Measurements from ENCODE around the gene MGRN1. TPM values are rescaled to one million over a fixed set of nuclear protein-coding genes. Genes with fewer than 3 reads are reported as not detected.

The MGRN1 gene
- total and polyA plus RNA-seq, 2 of the 13 experiments (the other 11 are each of a cell fraction or from before 2014, with no cell fraction given) = 11.9 to 12.6 TPM

DNA sequence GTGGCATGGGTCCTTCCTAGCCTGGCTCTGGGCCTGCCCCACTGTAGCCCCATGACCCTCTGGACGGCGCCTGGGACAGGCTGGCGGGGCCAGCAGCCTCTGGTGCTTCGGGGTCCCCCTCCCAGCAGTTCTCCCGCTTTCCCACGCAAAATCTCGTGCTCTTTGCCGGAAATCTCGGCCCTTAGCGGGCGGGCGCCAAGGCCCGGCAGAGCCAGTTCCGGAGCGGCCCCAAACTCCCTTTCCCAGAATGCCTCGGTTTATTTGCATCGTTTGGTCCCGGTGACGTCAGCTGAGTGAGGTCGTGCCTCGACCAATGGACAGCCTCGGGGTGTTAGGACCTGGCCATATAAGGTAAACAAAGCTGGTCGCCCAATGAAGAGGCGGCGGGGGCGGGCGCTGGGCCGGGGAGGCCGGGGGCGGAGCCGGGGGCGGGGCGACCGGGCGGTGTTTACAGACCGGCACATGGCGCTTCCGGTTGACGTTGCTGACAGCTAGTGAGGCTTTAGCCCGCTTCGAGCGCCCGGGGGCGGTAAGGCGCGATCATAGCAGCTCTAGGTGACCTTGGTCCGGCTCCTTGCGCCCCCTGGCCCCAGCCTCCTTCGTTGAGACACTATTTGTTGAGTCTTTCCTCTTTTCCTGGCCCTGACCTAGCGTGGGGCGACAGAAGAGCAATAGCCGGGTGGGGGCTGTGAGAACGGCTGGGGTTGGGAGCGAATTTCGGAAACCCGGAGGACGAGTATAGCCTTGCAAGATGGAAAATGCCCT, 8.4 kb upstream of the MGRN1 start (continued):
- TF ChIP-seq, protein P1, sequence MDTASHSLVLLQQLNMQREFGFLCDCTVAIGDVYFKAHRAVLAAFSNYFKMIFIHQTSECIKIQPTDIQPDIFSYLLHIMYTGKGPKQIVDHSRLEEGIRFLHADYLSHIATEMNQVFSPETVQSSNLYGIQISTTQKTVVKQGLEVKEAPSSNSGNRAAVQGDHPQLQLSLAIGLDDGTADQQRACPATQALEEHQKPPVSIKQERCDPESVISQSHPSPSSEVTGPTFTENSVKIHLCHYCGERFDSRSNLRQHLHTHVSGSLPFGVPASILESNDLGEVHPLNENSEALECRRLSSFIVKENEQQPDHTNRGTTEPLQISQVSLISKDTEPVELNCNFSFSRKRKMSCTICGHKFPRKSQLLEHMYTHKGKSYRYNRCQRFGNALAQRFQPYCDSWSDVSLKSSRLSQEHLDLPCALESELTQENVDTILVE (CRISPR knock-in tag; IDR thresholded peaks at IDR 0.05) = peak; percentile 94; the same call in 1 of the 2 replicates
- TF ChIP-seq ATF7 (IDR thresholded peaks at IDR 0.05) (peak; percentile 81), ATF7 (CRISPR knock-in tag; IDR thresholded peaks at IDR 0.05) (no peak), MEF2D (CRISPR knock-in tag; IDR thresholded peaks at IDR 0.05) (no peak), ZNF501 (CRISPR knock-in tag; IDR thresholded peaks at IDR 0.05) (peak; percentile 50; the same call in 1 of the 2 replicates), TARDBP (CRISPR knock-in tag; IDR thresholded peaks at IDR 0.05) (peak; percentile 17; the same call in 1 of the 2 replicates), ELF4 (CRISPR knock-in tag; IDR thresholded peaks at IDR 0.05; ENCODE audit: borderline replicate concordance) (0 out of 2 replicates have a peak, but pooled peaks have one; percentile 37), ESRRA (CRISPR knock-in tag; IDR thresholded peaks at IDR 0.05; ENCODE audit: low read depth) (peak; percentile 82; the same call in 1 of the 2 replicates), HCFC1 (IDR thresholded peaks at IDR 0.05; ENCODE audit: low read depth, low read length) (peak; percentile 88), HOXA3 (CRISPR knock-in tag; IDR thresholded peaks at IDR 0.05) (peak; percentile 74; the same call in 1 of the 2 replicates), ZNF260 (CRISPR knock-in tag; IDR thresholded peaks at IDR 0.05; ENCODE audit: borderline replicate concordance, low read depth) (no peak), XBP1 (CRISPR knock-in tag; IDR thresholded peaks at IDR 0.05) (0 out of 2 replicates have a peak, but pooled peaks have one; percentile 33), PHF8 (CRISPR knock-in tag; IDR thresholded peaks at IDR 0.05) (peak; percentile 38; the same call in 1 of the 2 replicates), STAG1 (CRISPR knock-in tag; IDR thresholded peaks at IDR 0.05) (peak; percentile 46), SATB2 (CRISPR knock-in tag; IDR thresholded peaks at IDR 0.05) (no peak)
- TF ChIP-seq, protein P2, sequence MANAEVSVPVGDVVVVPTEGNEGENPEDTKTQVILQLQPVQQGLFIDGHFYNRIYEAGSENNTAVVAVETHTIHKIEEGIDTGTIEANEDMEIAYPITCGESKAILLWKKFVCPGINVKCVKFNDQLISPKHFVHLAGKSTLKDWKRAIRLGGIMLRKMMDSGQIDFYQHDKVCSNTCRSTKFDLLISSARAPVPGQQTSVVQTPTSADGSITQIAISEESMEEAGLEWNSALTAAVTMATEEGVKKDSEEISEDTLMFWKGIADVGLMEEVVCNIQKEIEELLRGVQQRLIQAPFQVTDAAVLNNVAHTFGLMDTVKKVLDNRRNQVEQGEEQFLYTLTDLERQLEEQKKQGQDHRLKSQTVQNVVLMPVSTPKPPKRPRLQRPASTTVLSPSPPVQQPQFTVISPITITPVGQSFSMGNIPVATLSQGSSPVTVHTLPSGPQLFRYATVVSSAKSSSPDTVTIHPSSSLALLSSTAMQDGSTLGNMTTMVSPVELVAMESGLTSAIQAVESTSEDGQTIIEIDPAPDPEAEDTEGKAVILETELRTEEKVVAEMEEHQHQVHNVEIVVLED (CRISPR knock-in tag; IDR thresholded peaks at IDR 0.05; ENCODE audit: borderline replicate concordance) = peak; percentile 74
- TF ChIP-seq, protein P3, sequence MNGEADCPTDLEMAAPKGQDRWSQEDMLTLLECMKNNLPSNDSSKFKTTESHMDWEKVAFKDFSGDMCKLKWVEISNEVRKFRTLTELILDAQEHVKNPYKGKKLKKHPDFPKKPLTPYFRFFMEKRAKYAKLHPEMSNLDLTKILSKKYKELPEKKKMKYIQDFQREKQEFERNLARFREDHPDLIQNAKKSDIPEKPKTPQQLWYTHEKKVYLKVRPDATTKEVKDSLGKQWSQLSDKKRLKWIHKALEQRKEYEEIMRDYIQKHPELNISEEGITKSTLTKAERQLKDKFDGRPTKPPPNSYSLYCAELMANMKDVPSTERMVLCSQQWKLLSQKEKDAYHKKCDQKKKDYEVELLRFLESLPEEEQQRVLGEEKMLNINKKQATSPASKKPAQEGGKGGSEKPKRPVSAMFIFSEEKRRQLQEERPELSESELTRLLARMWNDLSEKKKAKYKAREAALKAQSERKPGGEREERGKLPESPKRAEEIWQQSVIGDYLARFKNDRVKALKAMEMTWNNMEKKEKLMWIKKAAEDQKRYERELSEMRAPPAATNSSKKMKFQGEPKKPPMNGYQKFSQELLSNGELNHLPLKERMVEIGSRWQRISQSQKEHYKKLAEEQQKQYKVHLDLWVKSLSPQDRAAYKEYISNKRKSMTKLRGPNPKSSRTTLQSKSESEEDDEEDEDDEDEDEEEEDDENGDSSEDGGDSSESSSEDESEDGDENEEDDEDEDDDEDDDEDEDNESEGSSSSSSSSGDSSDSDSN (CRISPR knock-in tag; IDR thresholded peaks at IDR 0.05) = peak; percentile 64
- TF ChIP-seq, protein P4, sequence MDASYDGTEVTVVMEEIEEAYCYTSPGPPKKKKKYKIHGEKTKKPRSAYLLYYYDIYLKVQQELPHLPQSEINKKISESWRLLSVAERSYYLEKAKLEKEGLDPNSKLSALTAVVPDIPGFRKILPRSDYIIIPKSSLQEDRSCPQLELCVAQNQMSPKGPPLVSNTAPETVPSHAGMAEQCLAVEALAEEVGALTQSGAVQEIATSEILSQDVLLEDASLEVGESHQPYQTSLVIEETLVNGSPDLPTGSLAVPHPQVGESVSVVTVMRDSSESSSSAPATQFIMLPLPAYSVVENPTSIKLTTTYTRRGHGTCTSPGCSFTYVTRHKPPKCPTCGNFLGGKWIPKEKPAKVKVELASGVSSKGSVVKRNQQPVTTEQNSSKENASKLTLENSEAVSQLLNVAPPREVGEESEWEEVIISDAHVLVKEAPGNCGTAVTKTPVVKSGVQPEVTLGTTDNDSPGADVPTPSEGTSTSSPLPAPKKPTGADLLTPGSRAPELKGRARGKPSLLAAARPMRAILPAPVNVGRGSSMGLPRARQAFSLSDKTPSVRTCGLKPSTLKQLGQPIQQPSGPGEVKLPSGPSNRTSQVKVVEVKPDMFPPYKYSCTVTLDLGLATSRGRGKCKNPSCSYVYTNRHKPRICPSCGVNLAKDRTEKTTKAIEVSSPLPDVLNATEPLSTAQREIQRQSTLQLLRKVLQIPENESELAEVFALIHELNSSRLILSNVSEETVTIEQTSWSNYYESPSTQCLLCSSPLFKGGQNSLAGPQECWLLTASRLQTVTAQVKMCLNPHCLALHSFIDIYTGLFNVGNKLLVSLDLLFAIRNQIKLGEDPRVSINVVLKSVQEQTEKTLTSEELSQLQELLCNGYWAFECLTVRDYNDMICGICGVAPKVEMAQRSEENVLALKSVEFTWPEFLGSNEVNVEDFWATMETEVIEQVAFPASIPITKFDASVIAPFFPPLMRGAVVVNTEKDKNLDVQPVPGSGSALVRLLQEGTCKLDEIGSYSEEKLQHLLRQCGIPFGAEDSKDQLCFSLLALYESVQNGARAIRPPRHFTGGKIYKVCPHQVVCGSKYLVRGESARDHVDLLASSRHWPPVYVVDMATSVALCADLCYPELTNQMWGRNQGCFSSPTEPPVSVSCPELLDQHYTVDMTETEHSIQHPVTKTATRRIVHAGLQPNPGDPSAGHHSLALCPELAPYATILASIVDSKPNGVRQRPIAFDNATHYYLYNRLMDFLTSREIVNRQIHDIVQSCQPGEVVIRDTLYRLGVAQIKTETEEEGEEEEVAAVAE (CRISPR knock-in tag; IDR thresholded peaks at IDR 0.05; ENCODE audit: borderline replicate concordance) = peak; percentile 54; the same call in 1 of the 2 replicates

All from HepG2 (cell line).